Naive thymus-derived CD4-positive, alpha-beta T cell (primary cell): ENCODE results near the gene TNS3. TPM values are rescaled to one million over a fixed set of nuclear protein-coding genes. Genes with fewer than 3 reads are reported as not detected.

ENCODE experiments used
- ATAC-seq: fragments of 150-1000 bp; cut with Tn5 transposase; 2 replicates; pipeline ENCODE4 v1.10.0; 2021; ENCODE audit warnings: mild to moderate bottlenecking, moderate library complexity
- CTCF ChIA-PET: fragments of 350-600 bp; sonication (Branson Sonifier 250); formaldehyde crosslinking; loops from one replicate; lab custom pipeline; 2021; ENCODE audit warnings: antibody characterized with exemption; lab: Charles Lee
- POLR2A ChIA-PET: fragments of 350-600 bp; sonication (Branson Sonifier 250); formaldehyde crosslinking; loops from one replicate; lab custom pipeline; 2021; ENCODE audit warnings: antibody characterized with exemption, inconsistent platforms; lab: Charles Lee
- DNase-seq, 9 donors: peaks; one replicate each; pipeline versions ENCODE4 v3.0.0 to v3.0.0-alpha.2; 2020 to 2022; ENCODE audit warnings: mixed read lengths in 1 of 9
- H3K27ac ChIP-seq: one replicate; pipeline ENCODE4 v1.7.0; 2013; ENCODE audit warnings: mild to moderate bottlenecking, low read depth, low read length, moderate library complexity
- H3K27me3 ChIP-seq, 2 donors: one replicate each; pipeline ENCODE4 v1.7.0; 2013; ENCODE audit warnings: low read length in 2 of 2, mild to moderate bottlenecking in 2 of 2, moderate library complexity in 2 of 2; ENCODE audit not compliant: control insufficient read depth in 2 of 2, insufficient read depth in 2 of 2
- H3K36me3 ChIP-seq, 3 experiments: 1 replicate in 2 of 3; 2 replicates in 1 of 3; pipeline ENCODE4 v1.7.0; 2013; ENCODE audit warnings: low read length in 3 of 3, mild to moderate bottlenecking in 3 of 3, moderate library complexity in 1 of 3; ENCODE audit not compliant: insufficient read depth in 3 of 3, control insufficient read depth in 2 of 3
- H3K4me1 ChIP-seq, 2 donors: one replicate each; pipeline ENCODE4 v1.7.0; 2013; ENCODE audit warnings: low read length in 2 of 2, mild to moderate bottlenecking in 2 of 2, moderate library complexity in 1 of 2; ENCODE audit not compliant: control insufficient read depth in 2 of 2, insufficient read depth in 2 of 2
- H3K4me3 ChIP-seq: 2 replicates; pipeline ENCODE4 v1.7.0; 2013; ENCODE audit warnings: mild to moderate bottlenecking, low read length
- H3K9me3 ChIP-seq, 3 experiments: 1 replicate in 2 of 3; 2 replicates in 1 of 3; pipeline ENCODE4 v1.7.0; 2013; ENCODE audit warnings: low read length in 3 of 3; ENCODE audit not compliant: control insufficient read depth in 2 of 3
- H3K27ac Mint-ChIP-seq, 9 donors: one replicate each; pipeline ENCODE4 v1.8.0; 2020 to 2022; ENCODE audit warnings: mixed read lengths in 9 of 9, mild to moderate bottlenecking in 8 of 9, moderate library complexity in 5 of 9, inconsistent platforms in 2 of 9
- H3K27me3 Mint-ChIP-seq, 5 donors: one replicate each; pipeline ENCODE4 v1.8.0; 2021 to 2022; ENCODE audit warnings: mixed read lengths in 5 of 5, mild to moderate bottlenecking in 1 of 5
- H3K36me3 Mint-ChIP-seq, 5 donors: one replicate each; pipeline ENCODE4 v1.8.0; 2020 to 2022; ENCODE audit warnings: mixed read lengths in 5 of 5, mild to moderate bottlenecking in 3 of 5, inconsistent platforms in 1 of 5
- H3K4me1 Mint-ChIP-seq, 7 donors: one replicate each; pipeline ENCODE4 v1.8.0; 2020 to 2022; ENCODE audit warnings: mixed read lengths in 7 of 7, mild to moderate bottlenecking in 3 of 7, inconsistent platforms in 1 of 7
- H3K4me3 Mint-ChIP-seq, 10 donors: one replicate each; pipeline ENCODE4 v1.8.0; 2020 to 2022; ENCODE audit warnings: mild to moderate bottlenecking in 10 of 10, mixed read lengths in 10 of 10, moderate library complexity in 6 of 10, inconsistent platforms in 2 of 10
- H3K9me3 Mint-ChIP-seq, 11 donors: one replicate each; pipeline ENCODE4 v1.8.0; 2020 to 2022; ENCODE audit warnings: mixed read lengths in 11 of 11, mild to moderate bottlenecking in 4 of 11, inconsistent platforms in 1 of 11, moderate library complexity in 1 of 11
- intact Hi-C, 2 donors: fragments of 100-400 bp; cut with micrococcal nuclease; formaldehyde crosslinking; loops; one replicate each; pipeline ENCODE4 v1.15.1; 2023
- polyA plus RNA-seq, 2 donors: library from polyadenylated mRNA; unstranded; fragments of 300-500 nt; fragmentation: Illumina TruSeq; gene quantifications; one replicate each; pipeline ENCODE4 v1.2.3, GENCODE V29; 2021
- total RNA-seq, 6 experiments: library from RNA in 5 of 6; stranded (reverse) in 5 of 6; gene quantifications; 1 replicate in 5 of 6; 2 replicates in 1 of 6; pipeline ENCODE4 v1.2.3 and lab custom pipeline; 2021 to 2026

TNS3 gene
- total and polyA plus RNA-seq, 7 experiments from 2014 or later = 0.85 to 38.3 (median 2.6) TPM; not detected in 2

DNA sequence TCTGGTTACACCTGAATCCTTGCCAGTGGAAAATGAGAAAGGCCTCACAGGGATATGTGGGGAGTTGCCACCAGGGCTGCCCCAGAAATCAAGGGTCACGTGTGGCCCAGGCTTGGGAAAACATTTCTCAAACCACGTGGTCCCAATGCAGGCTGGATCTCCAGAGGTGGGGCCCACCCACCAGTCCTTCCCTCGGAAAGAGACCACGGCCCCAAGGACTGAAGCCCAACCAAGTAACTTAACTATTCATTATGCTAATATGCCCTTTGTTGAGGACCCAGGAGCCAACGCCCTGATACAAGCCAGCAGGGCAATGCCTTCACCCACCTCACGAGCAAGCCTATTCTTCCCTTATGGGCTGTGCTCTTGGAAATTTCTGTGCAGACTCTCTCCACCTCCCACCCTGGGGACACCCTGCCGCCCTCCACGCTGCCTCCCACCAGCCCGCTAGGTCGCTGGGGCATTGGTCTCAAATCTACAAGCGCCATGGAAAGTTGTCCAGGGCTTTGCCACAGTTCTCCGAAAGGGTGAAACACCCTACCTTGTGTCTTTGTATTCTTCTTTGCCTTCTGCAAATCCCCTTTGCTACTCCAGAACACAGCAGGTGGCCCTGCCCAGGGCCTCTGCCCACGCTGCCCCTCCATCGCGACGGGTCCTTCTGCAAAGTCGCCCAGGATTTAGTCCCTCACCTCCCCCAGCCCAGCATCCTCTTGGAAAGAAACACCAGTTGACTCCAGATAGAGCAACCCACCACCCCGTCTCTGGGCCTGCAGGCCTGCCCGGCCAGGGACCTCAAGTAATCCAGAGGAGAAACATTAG is 8.8 kb downstream of the TNS3 start:
- Mint-ChIP-seq H3K27ac (no peak overlapping the region), H3K4me1 (peaks cover 0 to 9% (median 0%) of the 10 kb centered on the region in 7 donors), H3K27me3 (peaks cover 0 to 32% (median 17%) of the 10 kb centered on the region in 5 donors), H3K36me3 (no peaks in the 10 kb centered on the region), H3K4me3 (no peak overlapping the region), H3K9me3 (peaks cover 0 to 4% (median 0%) of the 10 kb centered on the region in 11 donors)
- ChIA-PET POLR2A (no interaction called here), CTCF (no interaction called here)
- no peaks in the 10 kb centered on the region for H3K4me1 ChIP-seq
- no peak overlapping the region for H3K27ac ChIP-seq
- H3K27me3 ChIP-seq = no peaks in the 10 kb centered on the region
- intact Hi-C loops = no loop called here
- no peak for ATAC-seq
- no peak overlapping the region for H3K4me3 ChIP-seq
- DNase-seq = no peak
- no peaks in the 10 kb centered on the region for H3K9me3 ChIP-seq
- no peaks in the 10 kb centered on the region for H3K36me3 ChIP-seq

DNA sequence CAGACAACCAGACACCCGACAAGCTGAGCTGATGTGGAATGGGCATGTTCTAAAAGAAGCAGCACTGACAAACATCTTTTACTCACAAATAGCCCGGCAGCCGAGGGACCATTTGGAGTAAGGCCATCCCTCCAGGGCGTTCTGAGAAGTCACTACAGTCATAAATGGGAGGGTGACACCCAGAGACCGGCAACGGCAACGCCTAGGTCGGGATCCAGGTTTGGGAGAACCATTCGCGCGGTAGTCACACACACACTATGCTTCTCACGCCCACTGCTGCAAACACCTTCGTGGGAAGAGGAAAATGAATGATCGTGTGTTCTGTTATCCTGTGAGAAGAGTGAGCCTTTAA is 9.8 kb downstream of the TNS3 start:
- POLR2A ChIA-PET = no interaction called here

DNA sequence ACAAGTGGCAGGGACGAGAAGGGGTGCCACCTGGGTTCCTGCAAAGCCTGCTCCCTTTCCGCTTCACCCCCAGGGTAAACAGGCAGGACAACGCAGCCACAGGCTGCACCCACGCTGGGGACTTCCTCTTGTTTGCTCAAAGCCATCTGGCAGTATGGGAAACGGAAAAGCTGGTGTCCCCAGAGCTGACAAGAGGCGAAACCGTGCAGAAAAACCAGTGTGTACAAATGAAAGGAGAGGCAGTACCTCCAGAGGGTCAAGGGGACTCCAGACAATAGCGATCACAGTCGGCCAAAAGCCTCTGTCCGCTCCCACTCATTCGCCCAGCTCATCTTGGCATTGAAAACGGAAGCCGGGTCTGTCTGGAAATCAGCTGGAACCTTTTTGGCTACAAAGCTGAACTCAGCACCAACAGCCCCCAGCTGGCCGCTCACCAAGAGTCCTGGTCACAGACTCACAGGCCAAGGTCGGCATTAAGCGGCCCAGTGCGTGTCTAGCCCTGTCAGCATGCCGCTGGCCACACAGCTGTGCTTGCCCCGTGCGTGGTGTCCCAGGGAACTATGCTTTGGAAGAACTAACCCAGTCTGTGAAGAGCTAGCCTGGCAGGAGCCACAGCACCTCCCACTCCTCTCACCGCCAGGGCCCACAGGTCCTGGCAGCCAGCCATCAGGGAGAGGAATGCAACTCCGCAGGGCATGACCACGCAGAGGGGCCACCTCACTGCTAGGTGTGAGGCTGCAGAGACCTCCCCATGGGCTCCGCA is 10.4 kb downstream of the TNS3 start:
- ATAC-seq (peak; percentile 36), DNase-seq (no peak)
- ChIA-PET CTCF (no interaction called here), POLR2A (no interaction called here)
- Histone ChIP-seq H3K27me3 (no peaks in the 10 kb centered on the region), H3K27ac (no peak overlapping the region), H3K4me3 (no peak overlapping the region), H3K4me1 (no peaks in the 10 kb centered on the region), H3K36me3 (no peaks in the 10 kb centered on the region), H3K9me3 (no peaks in the 10 kb centered on the region)
- intact Hi-C loops = no loop called here
- Mint-ChIP-seq H3K36me3 (no peaks in the 10 kb centered on the region), H3K27me3 (peaks cover under 1 to 29% (median 18%) of the 10 kb centered on the region in 5 donors), H3K9me3 (peaks cover 0 to 4% (median 0%) of the 10 kb centered on the region in 11 donors), H3K27ac (no peak overlapping the region), H3K4me1 (peaks cover 0 to 9% (median 0%) of the 10 kb centered on the region in 7 donors), H3K4me3 (no peak overlapping the region)

More for the DNA sequence above, 9.8 kb downstream of the TNS3 start:
- no peaks in the 10 kb centered on the region for H3K36me3 ChIP-seq
- Mint-ChIP-seq H3K9me3 (peaks cover 0 to 4% (median 0%) of the 10 kb centered on the region in 11 donors), H3K4me1 (peaks cover 0 to 9% (median 0%) of the 10 kb centered on the region in 7 donors), H3K27me3 (peaks cover 0 to 30% (median 17%) of the 10 kb centered on the region in 5 donors), H3K4me3 (no peak overlapping the region), H3K27ac (no peak overlapping the region), H3K36me3 (no peaks in the 10 kb centered on the region)
- intact Hi-C loops = no loop called here
- ATAC-seq (no peak), DNase-seq (no peak)
- no peaks in the 10 kb centered on the region for H3K4me1 ChIP-seq
- H3K27ac ChIP-seq = no peak overlapping the region
- no peaks in the 10 kb centered on the region for H3K27me3 ChIP-seq
- no peak overlapping the region for H3K4me3 ChIP-seq
- CTCF ChIA-PET = no interaction called here
- no peaks in the 10 kb centered on the region for H3K9me3 ChIP-seq

DNA sequence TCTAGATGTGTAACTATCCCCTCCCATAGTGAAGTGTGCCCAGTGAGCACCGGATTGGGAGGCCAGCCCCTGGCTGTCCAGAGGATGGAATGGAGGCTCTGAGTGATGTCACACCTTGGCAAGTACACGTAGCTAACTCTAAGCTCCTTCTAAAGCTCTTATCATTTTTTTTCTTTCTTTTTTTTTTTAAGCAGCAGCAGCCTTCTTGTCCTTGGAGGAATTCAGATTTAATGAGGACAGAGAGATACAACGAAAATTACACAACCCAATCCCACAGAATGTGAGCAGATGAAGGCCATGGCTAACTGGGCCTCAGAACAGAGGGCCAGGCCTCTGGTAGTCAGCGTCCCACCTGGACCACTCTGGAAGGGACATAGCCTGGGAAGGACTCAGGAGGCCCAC is 11.3 kb downstream of the TNS3 start:
- Histone ChIP-seq H3K27me3 (no peaks in the 10 kb centered on the region), H3K27ac (no peak overlapping the region), H3K9me3 (no peaks in the 10 kb centered on the region), H3K36me3 (no peaks in the 10 kb centered on the region), H3K4me3 (no peak overlapping the region), H3K4me1 (no peaks in the 10 kb centered on the region)
- peaks cover 4 to 32% (median 18%) of the 10 kb centered on the region in 5 donors for H3K27me3 Mint-ChIP-seq
- no peak overlapping the region for H3K4me3 Mint-ChIP-seq
- POLR2A ChIA-PET = no interaction called here
- peaks cover 0 to 4% (median 0%) of the 10 kb centered on the region in 11 donors for H3K9me3 Mint-ChIP-seq
- no peak for ATAC-seq
- CTCF ChIA-PET = no interaction called here
- peaks cover 0 to 9% (median 0%) of the 10 kb centered on the region in 7 donors for H3K4me1 Mint-ChIP-seq
- no peak overlapping the region for H3K27ac Mint-ChIP-seq
- no peak for DNase-seq
- H3K36me3 Mint-ChIP-seq = no peaks in the 10 kb centered on the region
- intact Hi-C loops = no loop called here

DNA sequence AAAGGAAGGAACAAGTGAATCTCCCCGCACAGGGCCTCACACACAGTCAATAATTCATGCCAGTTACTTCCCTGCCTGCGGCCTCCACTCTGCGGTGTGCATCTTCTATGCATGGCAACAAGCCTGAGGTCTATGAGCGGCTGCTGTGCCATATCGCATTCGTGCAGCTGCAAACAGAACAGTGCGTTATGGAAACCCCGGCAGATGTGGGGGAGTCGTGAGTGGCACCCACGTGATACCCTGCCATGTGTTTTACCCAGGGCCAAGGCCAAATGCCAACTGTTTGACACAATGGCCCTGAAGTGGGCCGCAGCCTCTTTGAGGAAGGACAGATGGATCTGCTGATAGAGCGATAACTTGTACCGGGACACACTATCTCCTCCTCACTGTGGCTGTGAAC is 13.4 kb downstream of the TNS3 start:
- Histone ChIP-seq H3K27me3 (no peaks in the 10 kb centered on the region), H3K36me3 (no peaks in the 10 kb centered on the region), H3K9me3 (no peaks in the 10 kb centered on the region), H3K4me3 (no peak overlapping the region), H3K27ac (no peak overlapping the region), H3K4me1 (no peaks in the 10 kb centered on the region)
- Mint-ChIP-seq H3K36me3 (no peaks in the 10 kb centered on the region), H3K9me3 (peaks cover 0 to 4% (median 0%) of the 10 kb centered on the region in 11 donors), H3K27me3 (peaks cover 4 to 34% (median 18%) of the 10 kb centered on the region in 5 donors), H3K4me1 (peaks cover 0 to 6% (median 0%) of the 10 kb centered on the region in 7 donors), H3K4me3 (no peak overlapping the region), H3K27ac (no peak overlapping the region)
- ChIA-PET POLR2A (no interaction called here), CTCF (no interaction called here)
- DNase-seq = no peak
- intact Hi-C loops = no loop called here
- ATAC-seq = peak; percentile 56

DNA sequence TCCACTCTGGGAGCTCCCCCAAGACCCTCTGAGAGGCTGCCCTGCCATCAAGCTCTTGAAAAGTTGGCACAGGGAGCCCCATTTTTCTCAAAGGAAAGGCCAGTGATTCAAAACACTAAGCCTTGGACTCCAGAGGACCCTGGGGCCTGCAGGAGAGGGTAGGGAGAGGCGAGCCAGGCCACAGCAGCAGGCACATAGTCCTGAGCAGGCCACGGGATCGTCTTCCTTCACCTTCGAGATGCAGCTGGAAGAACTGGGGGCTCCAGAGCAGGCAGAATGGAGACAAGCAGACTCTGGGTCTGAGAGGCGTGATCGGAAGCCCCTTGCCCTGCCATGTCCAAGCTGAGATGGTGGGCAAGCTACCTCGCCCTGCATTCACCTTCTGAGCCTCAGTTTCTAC is 13.9 kb downstream of the TNS3 start:
- peaks cover 0 to 6% (median 0%) of the 10 kb centered on the region in 7 donors for H3K4me1 Mint-ChIP-seq

More for the DNA sequence above, 13.9 kb downstream of the TNS3 start:
- Mint-ChIP-seq H3K27ac (no peak overlapping the region), H3K27me3 (peaks cover 4 to 34% (median 18%) of the 10 kb centered on the region in 5 donors), H3K36me3 (no peaks in the 10 kb centered on the region), H3K4me3 (no peak overlapping the region), H3K9me3 (peaks cover 0 to 6% (median 0%) of the 10 kb centered on the region in 11 donors)
- H3K4me1 ChIP-seq = no peaks in the 10 kb centered on the region
- H3K9me3 ChIP-seq = no peaks in the 10 kb centered on the region
- POLR2A ChIA-PET = no interaction called here
- DNase-seq = no peak
- CTCF ChIA-PET = no interaction called here
- intact Hi-C loops = no loop called here
- H3K36me3 ChIP-seq = no peaks in the 10 kb centered on the region
- no peak overlapping the region for H3K4me3 ChIP-seq
- no peaks in the 10 kb centered on the region for H3K27me3 ChIP-seq
- H3K27ac ChIP-seq = no peak overlapping the region
- ATAC-seq = no peak
